ENCODE measurements around the gene GDPD3.

The GDPD3 gene

DNA sequence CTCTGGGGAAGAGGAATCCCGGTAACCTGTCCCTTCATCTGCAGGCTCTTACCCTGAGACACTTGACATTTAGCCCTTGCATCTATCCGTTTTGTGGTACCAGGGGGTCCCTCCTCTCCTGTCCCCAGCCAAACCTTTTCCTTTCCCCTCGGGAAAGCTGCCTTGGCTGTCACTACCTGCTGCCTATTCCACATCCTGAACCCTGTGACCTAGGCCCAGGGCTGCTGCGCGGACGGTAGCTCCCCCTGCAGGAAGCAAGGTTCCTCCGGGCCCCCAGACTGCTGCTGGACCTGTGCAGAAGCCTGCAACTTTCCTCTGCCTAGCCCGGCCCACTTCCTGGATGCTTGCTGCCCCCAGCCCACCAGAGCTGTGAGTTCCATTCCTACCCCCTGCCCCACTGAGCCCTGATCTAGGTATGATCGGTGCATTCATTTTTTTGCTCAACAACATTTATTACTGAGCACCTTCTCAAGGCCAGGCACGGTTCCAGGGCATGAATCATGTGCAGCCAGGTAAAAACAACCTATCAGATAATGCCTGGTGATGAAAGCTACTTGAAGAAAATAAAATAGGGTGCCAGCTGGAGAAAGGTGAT lies 58.3 kb downstream of the GDPD3 start:
- DNase-seq (ENCODE audit: low read depth), result no peak

Data from non-pigmented ciliary epithelial cell (primary cell).